Stimulated activated CD4-positive, alpha-beta T cell treated with anti-CD3 and anti-CD28 coated beads, Interleukin-1b, Interleukin-23, amount 100 ng/mL, for 1 hour (primary cell): ENCODE measurements around the gene PCCA.
A peak's percentile ranks its signal among the peaks of the same experiment; 100 is the strongest.
"Not testable (repeated sequence)": the region's sequence is repeated elsewhere in the genome, so short reads cannot be mapped to it uniquely, and the experiment has no call there.

Source experiments
- DNase-seq, 2 donors: peaks; one replicate each; pipeline ENCODE4 v3.0.0-alpha.2; 2020; ENCODE audit warnings: low read depth in 2 of 2

The PCCA gene

GRCh38 chr13:100088644-100089464 lies at the start of gene PCCA:
TSS of gene PCCA (plus strand) at chr13:100089093. CDS start at chr13:100089121, 28 bp downstream.
- DNase-seq: peak; percentile 12 to 73

- DNase-seq: no peak
These were observed 49.2 kb upstream of the PCCA start for GRCh38 chr13:100039740-100040139.

GRCh38 chr13:100040196-100040595 lies 48.7 kb upstream of the PCCA start:
- DNase-seq: no peak

GRCh38 chr13:100044936-100045335 lies 44.0 kb upstream of the PCCA start:
- DNase-seq: no peak

- DNase-seq: no peak
These were observed 43.5 kb upstream of the PCCA start for GRCh38 chr13:100045355-100045754.

- no peak for DNase-seq
These were observed 37.8 kb upstream of the PCCA start for GRCh38 chr13:100051070-100051469.

- no peak for DNase-seq
These were observed 29.1 kb upstream of the PCCA start for GRCh38 chr13:100059827-100060226.

GRCh38 chr13:100063333-100063732 lies 25.6 kb upstream of the PCCA start:
- DNase-seq: no peak

- no peak for DNase-seq
These were observed 25.0 kb upstream of the PCCA start for GRCh38 chr13:100063906-100064305.

- DNase-seq: no peak
These were observed 20.6 kb upstream of the PCCA start for GRCh38 chr13:100068133-100068931.

GRCh38 chr13:100069278-100069677 lies 19.6 kb upstream of the PCCA start:
- no peak for DNase-seq

- DNase-seq: no peak
These were observed 12.9 kb upstream of the PCCA start for GRCh38 chr13:100075700-100076587.

GRCh38 chr13:100079003-100079402 lies 9.9 kb upstream of the PCCA start:
- not testable (repeated sequence) for DNase-seq

- DNase-seq: not testable (repeated sequence)
These were observed 5.5 kb upstream of the PCCA start for GRCh38 chr13:100083401-100083800.

GRCh38 chr13:100088273-100088643 lies 635 bp upstream of the PCCA start:
- no peak for DNase-seq

- DNase-seq: no peak
These were observed 656 bp downstream of the PCCA start for GRCh38 chr13:100089465-100090032.

- DNase-seq: no peak
These were observed 2.0 kb downstream of the PCCA start for GRCh38 chr13:100090861-100091260.

- no peak for DNase-seq
These were observed 2.5 kb downstream of the PCCA start for GRCh38 chr13:100091391-100091790.

- not testable (repeated sequence) for DNase-seq
These were observed 3.4 kb downstream of the PCCA start for GRCh38 chr13:100092273-100092672.

- DNase-seq: no peak
These were observed 6.6 kb downstream of the PCCA start for GRCh38 chr13:100095498-100095897.

GRCh38 chr13:100096526-100096925 lies 7.6 kb downstream of the PCCA start:
- no peak for DNase-seq

GRCh38 chr13:100097821-100098220 lies 8.9 kb downstream of the PCCA start:
- DNase-seq: no peak
